GM06990 (cell line): ENCODE measurements around the gene MEFV.

Source experiments
- DNase-seq: peaks from one replicate; pipeline ENCODE4 v3.0.0-alpha.2; 2011; ENCODE audit not compliant: insufficient read length; ENCODE audit errors: extremely low read depth
- H3K27me3 ChIP-seq: replicated peaks from 2 replicates; pipeline ENCODE4 v1.6.0; 2011; ENCODE audit warnings: low read length; ENCODE audit not compliant: control insufficient read depth, insufficient read depth
- H3K36me3 ChIP-seq: 2 replicates; pipeline ENCODE4 v1.5.1; 2011; ENCODE audit warnings: low read length; ENCODE audit not compliant: control insufficient read depth, insufficient read depth
- H3K4me3 ChIP-seq: replicated peaks from 2 replicates; pipeline ENCODE4 v1.5.1; 2011; ENCODE audit warnings: low read depth, mild to moderate bottlenecking, control low read depth, low read length
- TF ChIP-seq, protein P1 (sequence below): IDR thresholded peaks from 2 replicates; pipeline ENCODE4 v1.5.1; 2011; ENCODE audit warnings: low read length, control low read depth, mild to moderate bottlenecking, inconsistent platforms; ENCODE audit not compliant: insufficient read depth, poor library complexity, severe bottlenecking

The MEFV gene

DNA sequence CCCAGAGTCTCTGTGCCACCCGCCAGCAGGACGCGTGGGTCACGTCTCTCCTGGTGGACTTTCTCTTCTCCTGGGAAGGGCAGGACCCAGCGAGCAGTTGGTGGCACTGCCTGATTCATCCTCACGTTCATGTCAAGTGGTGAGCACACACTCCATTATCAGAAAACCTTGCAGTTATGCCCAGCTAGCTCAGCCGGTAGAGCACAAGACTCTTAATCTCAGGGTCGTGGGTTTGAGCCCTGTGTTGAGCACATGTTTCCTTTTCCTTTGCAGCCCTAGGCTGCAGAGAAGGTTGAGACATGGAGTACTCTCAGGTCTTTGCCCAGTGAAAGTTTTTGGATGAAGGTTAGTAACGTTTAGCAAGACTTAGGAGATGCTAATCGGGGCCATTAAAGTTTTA lies 60.5 kb downstream of the MEFV start:
- H3K36me3 ChIP-seq: no peaks in the 10 kb centered on the region
- no peak overlapping the region for H3K4me3 ChIP-seq
- H3K27me3 ChIP-seq: no peaks in the 10 kb centered on the region
- DNase-seq: no peak
- TF ChIP-seq, protein P1, sequence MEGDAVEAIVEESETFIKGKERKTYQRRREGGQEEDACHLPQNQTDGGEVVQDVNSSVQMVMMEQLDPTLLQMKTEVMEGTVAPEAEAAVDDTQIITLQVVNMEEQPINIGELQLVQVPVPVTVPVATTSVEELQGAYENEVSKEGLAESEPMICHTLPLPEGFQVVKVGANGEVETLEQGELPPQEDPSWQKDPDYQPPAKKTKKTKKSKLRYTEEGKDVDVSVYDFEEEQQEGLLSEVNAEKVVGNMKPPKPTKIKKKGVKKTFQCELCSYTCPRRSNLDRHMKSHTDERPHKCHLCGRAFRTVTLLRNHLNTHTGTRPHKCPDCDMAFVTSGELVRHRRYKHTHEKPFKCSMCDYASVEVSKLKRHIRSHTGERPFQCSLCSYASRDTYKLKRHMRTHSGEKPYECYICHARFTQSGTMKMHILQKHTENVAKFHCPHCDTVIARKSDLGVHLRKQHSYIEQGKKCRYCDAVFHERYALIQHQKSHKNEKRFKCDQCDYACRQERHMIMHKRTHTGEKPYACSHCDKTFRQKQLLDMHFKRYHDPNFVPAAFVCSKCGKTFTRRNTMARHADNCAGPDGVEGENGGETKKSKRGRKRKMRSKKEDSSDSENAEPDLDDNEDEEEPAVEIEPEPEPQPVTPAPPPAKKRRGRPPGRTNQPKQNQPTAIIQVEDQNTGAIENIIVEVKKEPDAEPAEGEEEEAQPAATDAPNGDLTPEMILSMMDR: no peak

DNA sequence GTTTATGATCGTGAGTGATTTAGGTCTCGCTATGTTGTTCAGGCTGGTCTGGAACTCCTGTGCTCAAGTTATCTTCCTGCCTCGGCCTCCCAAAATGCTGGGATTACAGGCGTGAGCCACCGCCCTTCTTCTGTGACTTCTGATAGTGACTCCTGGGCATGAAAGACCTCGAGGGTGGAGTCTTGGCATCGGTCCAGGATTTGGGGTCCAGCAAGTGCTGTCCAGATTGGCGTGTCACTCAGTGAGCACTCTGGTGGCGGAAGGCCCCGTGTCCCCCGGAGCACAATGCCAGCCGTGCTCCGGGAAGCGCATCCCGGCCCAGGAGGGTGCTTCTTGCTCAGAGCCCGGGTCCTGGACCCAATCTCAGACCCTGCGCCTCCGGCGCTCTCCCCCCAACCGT lies 61.6 kb downstream of the MEFV start:
- H3K27me3 ChIP-seq: no peaks in the 10 kb centered on the region; the same call in 1 of the 2 replicates
- H3K36me3 ChIP-seq: no peaks in the 10 kb centered on the region
- TF ChIP-seq, protein P1: no peak
- DNase-seq: no peak
- no peak overlapping the region for H3K4me3 ChIP-seq

DNA sequence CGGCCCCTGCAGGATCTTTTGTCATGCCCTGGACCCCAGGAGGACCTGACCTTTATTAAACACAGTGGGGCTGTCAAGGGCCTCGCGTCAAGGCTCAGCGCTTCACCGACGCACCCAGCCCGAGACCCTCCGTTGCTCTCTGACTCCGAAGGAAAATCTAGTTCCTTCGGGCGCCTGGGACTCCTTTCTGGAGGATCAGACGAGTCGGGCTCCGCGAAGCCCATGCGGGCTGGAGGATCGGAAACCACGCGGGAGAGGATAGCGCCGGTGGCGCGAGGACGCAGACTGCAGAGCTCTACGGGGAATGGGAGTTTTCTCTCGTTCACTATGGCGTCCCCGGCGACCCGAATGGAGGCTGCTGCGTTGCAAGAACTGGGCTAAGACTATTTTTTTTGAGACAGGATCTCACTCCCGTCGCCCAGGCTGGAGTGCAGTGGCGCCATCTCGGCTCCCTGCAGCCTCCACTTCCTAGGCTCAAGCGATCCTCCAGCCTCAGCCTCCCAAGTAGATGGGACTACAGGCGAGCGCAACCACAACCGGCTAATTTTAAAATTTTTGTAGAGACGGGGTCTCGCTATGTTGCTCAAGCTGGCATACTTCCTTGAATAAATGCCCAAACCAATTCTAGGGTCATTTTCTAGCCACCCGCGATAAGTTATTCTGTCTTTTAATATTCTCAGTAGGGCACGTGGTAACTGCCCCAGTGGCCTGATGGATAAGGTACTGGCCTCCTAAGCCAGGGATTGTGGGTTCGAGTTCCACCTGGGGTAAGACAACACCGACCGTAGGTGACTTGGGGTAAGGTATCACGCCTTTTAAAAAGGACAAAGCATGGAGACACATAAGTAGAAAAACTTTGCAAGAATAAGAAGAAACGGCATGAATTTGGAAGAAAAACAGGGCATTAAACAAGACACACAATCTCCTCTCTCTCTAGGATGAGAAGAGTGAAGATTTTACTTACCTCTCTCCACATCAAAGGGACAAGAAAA lies 62.9 kb downstream of the MEFV start:
- TF ChIP-seq, protein P1: no peak
- H3K36me3 ChIP-seq: no peaks in the 10 kb centered on the region
- H3K4me3 ChIP-seq: no peak overlapping the region
- DNase-seq: no peak
- no peaks in the 10 kb centered on the region; the same call in 1 of the 2 replicates for H3K27me3 ChIP-seq

DNA sequence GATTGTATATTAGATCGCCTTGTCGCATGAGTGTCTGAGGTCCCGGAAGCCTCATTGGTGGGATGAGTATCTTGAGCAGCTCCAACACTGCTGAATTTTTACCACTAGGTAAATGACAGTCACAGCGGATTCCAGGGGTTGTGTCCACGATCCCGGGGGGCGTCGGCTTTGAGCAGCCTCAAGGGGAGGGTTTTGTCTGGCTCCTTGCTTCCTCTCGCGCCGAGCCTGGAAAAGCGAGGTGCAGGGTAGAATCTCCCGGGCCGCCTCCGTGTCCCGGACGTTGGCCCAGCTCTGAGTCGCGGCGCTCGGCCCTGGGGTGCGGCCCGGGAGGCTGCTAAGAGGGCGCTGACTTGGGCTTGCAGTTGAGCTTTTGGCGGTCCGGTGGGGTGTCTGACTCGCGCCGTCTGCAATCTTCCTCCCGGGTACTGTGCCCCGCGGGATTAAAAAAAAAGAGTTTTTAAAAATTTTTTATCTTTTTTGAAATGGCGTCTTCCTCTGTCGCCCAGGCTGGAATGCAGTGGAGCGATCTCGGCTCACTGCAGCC lies 63.9 kb downstream of the MEFV start:
- TF ChIP-seq, protein P1: no peak
- DNase-seq: no peak
- Histone ChIP-seq H3K27me3 (no peaks in the 10 kb centered on the region; the same call in 1 of the 2 replicates), H3K36me3 (no peaks in the 10 kb centered on the region), H3K4me3 (no peak overlapping the region)
